HG03159 (cell line): ENCODE results near the gene POU6F2.

ENCODE experiments used
- ATAC-seq: cut with Tn5 transposase; IDR thresholded peaks from one replicate; pipeline ENCODE4 v1.9.1; 2021; ENCODE audit warnings: mild to moderate bottlenecking, moderate library complexity; ENCODE audit not compliant: unreplicated experiment

Gene POU6F2

GRCh38 chr7:39490296-39490695 lies 512.6 kb downstream of the POU6F2 start:
- ATAC-seq: no peak

- no peak for ATAC-seq
Measured at GRCh38 chr7:39493934-39494333, 516.2 kb downstream of the POU6F2 start.

DNA sequence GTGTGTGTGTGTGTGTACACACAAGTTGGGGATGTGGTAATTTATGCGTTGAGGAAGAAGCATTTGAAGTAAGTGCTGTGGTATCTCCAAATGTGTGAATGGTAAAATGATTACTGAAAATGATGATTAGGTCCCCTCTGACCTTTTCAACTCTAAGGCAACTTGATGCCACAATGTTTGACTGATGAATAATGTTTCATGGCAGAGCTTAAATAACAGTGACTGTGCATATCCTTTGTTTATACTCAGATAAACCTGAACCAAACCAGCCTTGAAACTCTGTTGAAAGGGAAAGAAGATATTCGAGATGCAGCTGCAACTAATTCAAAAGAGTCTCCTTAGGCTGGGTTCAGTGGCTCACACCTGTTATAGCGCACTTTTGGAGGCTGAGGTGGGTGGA lies 523.6 kb downstream of the POU6F2 start:
- ATAC-seq: no peak

DNA sequence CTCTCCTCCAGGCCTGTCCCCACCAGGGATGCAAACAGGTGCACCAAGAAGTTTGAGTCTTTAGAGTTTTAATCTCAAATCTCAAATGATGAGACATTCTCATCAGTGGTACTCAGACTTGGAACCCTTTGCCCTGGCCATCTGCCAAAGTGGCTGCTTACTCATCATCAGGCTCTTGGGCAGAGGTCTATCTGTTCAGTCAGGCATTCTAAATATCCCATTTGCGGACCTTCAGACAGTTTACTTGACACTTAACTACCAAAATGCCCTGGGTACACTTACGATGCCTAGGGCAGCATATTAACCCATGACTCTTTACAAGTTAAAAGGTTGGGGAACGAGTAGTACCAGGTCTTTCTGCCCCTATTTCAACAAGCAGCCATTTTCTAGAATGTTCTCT lies 527.3 kb downstream of the POU6F2 start:
- no peak for ATAC-seq

GRCh38 chr7:39507866-39508551 lies 530.3 kb downstream of the POU6F2 start:
- peak; percentile 50 for ATAC-seq

- no peak for ATAC-seq
Measured at GRCh38 chr7:39509436-39509835, 531.7 kb downstream of the POU6F2 start.

GRCh38 chr7:39509912-39510311 lies 532.2 kb downstream of the POU6F2 start:
- no peak for ATAC-seq

GRCh38 chr7:39510864-39511354 lies 533.2 kb downstream of the POU6F2 start:
- ATAC-seq: no peak

GRCh38 chr7:39515534-39516228 lies 538.0 kb downstream of the POU6F2 start:
- ATAC-seq: no peak

DNA sequence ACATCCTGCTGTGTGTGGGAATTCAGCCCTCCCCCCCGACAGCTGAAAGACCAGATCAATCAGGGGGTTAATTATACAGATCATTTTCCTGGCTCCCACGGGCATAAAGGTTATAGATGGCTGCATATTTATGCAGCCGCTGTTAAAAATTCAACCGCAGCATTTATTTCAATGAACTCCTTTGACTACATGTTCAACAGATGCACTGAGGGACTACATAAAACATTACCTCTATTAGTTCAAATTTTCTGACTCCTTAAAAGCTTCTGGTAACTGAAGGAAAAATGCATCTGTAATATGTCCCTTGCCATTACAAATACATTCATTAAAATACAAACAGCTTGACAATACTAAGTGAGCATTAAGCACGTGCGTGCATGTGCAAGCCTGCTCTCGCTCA lies 538.8 kb downstream of the POU6F2 start:
- no peak for ATAC-seq

DNA sequence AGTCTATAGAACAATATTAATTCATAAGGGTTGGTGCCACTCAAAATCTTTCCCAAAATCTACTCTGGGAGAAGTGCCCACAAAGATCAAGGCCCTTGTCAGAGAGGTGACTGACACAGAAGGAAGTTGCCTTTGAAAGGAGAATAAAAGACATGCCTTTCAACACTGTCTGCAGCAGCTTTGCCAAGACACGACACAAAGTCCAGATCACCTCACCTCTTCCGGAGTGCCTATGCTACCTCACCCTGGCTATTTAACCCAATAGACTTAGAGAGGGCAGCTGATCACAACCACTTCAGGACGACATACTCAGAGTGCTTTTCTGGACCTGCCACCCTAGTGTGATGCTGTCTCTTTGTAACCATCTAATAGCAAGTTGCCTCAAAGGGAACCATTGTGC lies 539.5 kb downstream of the POU6F2 start:
- ATAC-seq: no peak
